Adrenal gland (tissue), 5 donors: ENCODE measurements around the gene DOCK4.

Experiments
- CTCF ChIP-seq, 6 experiments: fragments of 450-650 bp in 4 of 6; fragments of 200-600 bp in 2 of 6; sonication (generic) in 1 of 6; IDR thresholded peaks; 1 replicate in 5 of 6; 2 replicates in 1 of 6; pipeline versions ENCODE4 v1.5.1 to v1.8.0; 2016 to 2021; ENCODE audit warnings: antibody characterized with exemption in 6 of 6, mild to moderate bottlenecking in 2 of 6, moderate library complexity in 1 of 6
- POLR2A ChIP-seq, 2 donors: fragments of 450-650 bp; IDR thresholded peaks; one replicate each; pipeline ENCODE4 v1.6.1; 2017; ENCODE audit warnings: antibody characterized with exemption in 2 of 2, mild to moderate bottlenecking in 2 of 2, moderate library complexity in 1 of 2
- donor health status: DM: no; HTN: no; CAD: no.

- no peak for TF ChIP-seq CTCF (IDR thresholded peaks at IDR 0.05)
- no peak for TF ChIP-seq POLR2A (IDR thresholded peaks at IDR 0.05)
Measured at GRCh38 chr7:112223310-112223709, 17.1 kb upstream of the DOCK4 start.
